GM19467 (cell line): Measurements from ENCODE around the gene SZT2.
"Not testable (repeated sequence)": the region's sequence is repeated elsewhere in the genome, so short reads cannot be mapped to it uniquely, and the experiment has no call there.

ENCODE experiments used
- ATAC-seq: cut with Tn5 transposase; IDR thresholded peaks from one replicate; pipeline ENCODE4 v1.9.1; 2021; ENCODE audit warnings: mild to moderate bottlenecking, moderate library complexity; ENCODE audit not compliant: unreplicated experiment

SZT2 gene

DNA sequence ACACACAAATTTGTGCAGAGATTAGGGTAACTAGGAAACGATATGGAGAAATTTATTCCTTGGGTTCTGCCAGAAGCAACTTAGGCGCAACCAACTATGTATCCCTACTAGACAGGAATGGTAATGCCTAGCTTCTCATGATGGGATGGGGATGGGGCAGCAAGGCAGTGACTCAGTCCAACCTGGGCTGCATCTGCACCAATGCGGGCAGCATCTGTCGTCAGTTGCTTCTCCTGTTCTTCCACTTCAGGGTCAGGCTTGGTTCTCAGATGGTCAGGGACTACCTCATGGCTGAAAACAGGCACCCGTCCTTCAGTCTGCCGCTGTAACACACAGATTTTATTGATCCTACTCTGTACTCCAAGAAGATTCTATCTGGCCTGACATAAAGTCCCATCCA, 3.0 kb upstream of the SZT2 start:
- ATAC-seq: no peak

- ATAC-seq: no peak
Observed at GRCh38 chr1:43387976-43388599, 1.6 kb upstream of the SZT2 start.

DNA sequence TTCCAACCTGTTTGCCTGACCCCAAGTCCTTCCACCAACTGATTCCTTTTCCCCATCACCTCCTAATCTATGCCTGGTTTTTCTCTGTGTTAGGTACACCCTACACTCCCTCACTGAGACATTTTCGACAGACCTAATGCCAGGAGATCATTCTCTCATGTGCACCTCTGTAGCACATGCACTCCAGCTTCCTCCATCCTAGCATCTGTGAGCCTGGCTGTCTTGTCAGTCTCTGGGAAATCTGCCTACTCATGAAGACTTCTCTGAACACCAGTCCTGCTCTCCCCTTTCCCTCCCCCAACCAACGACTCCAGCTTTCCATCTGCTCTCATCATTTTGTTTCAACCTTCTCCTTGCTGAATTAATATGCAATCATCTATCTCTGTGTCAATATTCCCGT, 1.1 kb upstream of the SZT2 start:
- ATAC-seq: no peak

DNA sequence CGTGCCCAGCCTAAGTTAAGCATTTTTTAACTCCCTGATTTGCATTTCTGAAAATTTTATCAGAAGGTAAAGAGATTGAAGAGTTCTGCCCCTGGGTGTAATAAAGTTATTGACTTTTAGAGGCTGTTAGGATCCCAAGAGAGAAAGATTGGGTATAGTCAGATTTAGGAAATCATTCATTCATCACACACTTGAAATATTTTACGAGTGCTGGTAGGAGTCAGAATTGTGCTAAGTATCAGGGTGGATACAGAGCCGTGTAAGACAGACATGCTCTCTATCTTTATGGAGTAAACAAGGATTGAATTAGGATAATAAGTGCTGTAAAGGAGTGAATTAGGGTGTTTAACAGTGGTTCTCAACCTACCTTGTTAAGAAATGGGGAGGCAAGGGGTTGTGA, 3.0 kb downstream of the SZT2 start:
- ATAC-seq: no peak

DNA sequence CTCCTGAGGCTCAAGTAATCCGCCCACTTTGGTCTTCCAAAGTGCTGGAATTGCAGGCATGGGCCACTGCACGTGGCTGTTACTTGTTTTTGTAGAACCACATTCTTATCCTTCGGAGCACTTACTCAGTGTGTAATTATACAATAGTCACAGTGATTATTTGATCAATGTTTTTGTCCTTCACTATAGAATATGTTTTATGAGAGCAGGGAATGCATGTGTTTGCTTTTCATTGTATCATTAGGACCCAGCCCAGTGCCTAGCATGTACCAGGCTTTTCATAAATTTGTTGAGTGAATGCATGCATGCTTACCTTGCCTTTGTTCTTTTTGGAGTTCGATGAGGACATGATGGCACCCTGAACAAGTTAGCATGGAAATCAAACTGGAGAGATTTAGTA, 5.8 kb downstream of the SZT2 start:
- no peak for ATAC-seq

DNA sequence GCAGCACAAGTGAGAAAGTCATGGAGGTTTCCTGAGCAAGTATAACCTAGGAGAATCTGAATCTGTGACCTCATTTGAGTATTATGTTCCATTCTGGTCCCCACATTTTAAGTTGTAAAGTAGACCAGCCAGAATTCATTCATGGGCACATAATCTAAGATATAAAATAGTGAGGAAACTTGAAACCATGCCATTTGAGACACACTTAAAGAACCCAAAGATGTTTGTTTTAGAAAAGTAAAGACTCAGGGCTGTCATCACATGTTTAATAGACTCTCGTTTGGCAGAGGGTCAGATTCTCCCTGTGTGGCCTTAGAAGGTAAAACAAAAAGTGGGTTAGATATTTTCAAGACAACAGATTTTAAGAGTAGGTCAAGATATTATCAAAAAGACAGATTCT, 6.4 kb downstream of the SZT2 start:
- no peak for ATAC-seq

DNA sequence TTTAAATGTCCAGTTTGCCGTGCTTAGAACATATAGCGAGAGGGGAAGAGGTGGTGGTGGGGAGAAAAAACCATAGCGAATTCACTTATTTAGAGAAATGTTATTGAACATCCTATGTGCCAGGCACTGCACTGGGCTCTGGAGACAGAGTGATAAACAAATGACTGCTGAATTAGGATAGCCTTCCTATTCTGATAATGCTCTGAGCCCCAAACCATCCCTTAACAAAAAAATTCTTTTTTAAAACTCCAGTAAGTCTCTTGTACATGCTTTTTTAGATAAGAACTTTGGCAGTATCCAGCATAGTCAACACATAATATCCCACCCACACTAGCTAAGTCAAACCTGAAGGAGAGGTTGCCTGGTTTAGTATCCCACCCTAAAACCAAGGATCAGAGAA, 8.5 kb downstream of the SZT2 start:
- no peak for ATAC-seq

DNA sequence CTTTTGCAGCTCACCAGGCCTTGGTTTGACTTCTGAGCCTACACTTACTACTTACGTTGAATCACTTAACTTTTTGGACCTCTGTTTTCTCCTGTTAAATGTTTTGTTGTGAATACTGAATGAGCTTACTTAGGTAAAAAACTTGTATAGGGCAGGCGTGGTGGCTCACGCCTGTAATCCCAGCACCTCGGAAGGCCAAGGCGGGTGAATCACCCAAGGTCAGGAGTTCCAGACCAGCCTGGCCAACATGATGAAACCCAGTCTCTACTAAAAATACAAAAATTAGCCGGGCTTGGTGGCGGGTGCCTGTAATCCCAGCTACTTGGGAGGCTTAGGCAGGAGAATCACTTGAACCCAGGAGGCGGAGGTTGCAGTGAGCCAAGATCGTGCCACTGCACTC, 10.7 kb downstream of the SZT2 start:
- not testable (repeated sequence) for ATAC-seq

DNA sequence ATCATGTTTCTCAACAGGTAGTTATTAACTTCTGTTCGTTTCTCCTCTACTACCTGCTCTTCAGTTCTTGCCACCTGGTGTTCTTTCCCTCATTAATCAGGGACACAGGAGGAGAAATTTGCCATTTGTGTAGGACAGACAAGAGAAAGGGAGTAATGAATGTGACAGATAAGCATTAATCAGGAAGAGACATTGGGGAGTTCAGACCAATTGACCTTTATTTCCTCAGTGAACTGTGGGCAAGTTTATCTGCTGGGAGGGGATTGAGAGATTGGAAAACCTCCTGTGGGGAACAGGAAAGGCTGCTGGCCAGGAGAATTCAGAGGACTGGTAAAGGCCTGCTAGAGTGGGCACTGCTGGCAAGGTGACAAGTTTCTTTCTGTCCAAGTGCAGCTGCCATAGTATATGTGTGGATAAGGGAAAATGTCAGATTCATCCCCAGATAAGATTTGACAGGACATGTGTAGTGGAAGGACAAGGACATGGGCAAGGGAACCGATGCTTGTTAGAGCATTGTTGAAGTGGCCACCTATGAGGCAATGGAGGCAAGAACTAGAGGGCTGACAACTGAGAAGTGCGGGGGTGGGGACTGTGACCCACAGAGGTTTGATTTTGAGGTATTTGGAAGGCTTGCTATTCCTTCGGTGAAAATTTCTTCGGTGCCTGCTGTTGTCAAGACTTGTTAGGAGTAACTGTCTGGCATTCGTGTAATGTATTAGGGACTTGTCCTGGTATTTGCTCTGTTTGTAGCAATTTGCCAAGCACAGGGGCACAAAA, 12.6 kb downstream of the SZT2 start:
- ATAC-seq: no peak

DNA sequence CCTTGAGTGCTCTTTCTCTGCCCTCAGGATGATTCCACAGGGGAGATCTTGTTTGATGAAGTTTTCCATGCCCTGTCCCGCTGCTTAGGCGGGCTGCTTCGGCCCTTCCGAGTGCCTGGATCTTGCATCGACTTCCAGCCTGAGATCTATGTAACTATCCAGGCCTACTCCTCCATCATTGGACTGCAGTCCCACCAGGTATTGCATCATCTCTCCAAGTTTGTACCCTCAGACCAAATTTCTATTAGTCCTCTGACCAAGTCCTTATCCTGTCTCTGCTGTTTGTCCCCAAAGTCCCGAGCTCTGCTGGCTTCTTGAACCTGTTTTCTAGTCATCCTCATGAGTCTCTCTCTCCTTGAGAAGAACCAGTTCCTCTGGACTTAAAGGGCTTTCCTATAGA, 14.7 kb downstream of the SZT2 start:
- ATAC-seq: no peak

DNA sequence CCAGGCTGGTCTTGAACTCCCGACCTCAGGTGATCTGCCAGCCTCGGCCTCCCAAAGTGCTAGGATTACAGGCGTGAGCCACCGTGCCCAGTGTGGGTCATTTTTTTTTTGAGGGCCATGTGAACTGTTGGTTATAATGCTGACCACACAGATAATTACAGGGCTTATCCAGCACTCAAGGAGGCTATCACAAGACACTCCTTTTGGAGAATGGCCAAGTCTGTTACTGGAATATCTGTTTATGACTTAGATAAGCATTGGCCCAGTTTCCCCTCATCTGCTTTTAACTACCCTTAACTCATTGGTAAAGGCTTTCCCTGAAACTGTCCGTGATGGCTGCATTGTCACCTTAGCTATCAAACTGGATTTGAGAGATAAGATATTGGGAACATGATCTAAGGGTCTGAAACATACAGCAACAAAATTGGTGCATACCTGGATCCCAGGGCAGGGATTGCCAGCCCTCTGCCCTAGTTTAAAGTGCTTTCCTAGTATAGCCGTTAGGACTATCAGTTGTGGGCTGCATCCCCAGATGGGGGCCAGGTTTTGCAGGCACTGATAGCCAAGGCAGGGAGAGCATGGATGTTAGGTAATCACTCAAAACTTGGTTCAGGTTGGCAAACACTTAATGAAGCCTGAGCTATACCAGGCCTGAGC, 15.6 kb downstream of the SZT2 start:
- ATAC-seq: no peak

GRCh38 chr1:43405876-43406234, 16.2 kb downstream of the SZT2 start:
- no peak for ATAC-seq

- ATAC-seq: no peak
Observed at GRCh38 chr1:43410571-43410970, 20.9 kb downstream of the SZT2 start.

GRCh38 chr1:43413426-43413825, 23.7 kb downstream of the SZT2 start:
- not testable (repeated sequence) for ATAC-seq

DNA sequence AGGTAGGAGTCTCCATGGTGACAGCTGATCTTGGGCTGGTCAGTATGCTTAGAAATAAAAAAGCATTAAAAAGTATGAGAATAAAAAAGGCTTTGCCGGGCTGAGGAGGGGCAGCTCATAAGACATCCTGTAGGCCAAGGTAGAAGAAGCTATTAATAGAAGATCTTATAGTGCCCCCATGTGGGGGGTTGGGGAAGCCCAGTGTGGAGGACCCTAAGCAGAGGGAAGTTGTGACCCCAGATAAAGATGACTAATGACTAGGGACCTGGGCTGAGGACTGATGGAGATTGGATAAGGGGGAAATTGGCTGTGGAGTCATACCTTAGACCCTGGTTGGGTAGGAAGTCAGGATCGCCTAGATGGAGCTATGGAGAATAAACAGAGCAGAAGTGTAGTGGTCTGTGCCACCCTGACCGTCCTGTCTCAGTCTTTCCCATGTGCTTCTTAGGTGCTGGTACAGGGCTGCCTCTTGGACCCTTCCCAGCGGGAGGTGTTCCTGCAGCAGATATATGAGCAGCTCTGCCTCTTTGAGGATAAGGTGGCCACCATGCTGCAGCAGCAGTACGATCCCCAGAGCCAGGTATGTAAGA, 25.0 kb downstream of the SZT2 start:
- ATAC-seq: no peak

- ATAC-seq: no peak
Observed at GRCh38 chr1:43415901-43416300, 26.2 kb downstream of the SZT2 start.

DNA sequence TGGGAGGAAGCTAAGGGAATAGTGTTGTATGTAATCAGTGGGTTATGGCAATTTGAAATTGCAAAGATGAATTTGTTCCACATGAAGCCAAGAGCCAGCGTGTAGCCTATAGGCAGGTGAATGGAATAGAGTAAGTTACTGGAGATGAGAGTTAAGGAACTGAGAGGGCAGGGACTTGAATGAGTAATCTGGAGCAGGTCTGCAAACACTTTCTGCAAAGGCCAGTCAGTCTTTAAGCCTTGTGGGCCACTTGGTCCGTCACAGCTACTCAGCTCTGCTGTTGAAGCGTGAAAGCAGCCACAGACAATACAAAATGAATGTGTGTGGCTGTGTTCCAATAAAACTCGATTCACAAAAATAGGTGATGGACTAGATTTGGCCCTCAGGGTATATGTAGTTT, 29.2 kb downstream of the SZT2 start:
- ATAC-seq: no peak

DNA sequence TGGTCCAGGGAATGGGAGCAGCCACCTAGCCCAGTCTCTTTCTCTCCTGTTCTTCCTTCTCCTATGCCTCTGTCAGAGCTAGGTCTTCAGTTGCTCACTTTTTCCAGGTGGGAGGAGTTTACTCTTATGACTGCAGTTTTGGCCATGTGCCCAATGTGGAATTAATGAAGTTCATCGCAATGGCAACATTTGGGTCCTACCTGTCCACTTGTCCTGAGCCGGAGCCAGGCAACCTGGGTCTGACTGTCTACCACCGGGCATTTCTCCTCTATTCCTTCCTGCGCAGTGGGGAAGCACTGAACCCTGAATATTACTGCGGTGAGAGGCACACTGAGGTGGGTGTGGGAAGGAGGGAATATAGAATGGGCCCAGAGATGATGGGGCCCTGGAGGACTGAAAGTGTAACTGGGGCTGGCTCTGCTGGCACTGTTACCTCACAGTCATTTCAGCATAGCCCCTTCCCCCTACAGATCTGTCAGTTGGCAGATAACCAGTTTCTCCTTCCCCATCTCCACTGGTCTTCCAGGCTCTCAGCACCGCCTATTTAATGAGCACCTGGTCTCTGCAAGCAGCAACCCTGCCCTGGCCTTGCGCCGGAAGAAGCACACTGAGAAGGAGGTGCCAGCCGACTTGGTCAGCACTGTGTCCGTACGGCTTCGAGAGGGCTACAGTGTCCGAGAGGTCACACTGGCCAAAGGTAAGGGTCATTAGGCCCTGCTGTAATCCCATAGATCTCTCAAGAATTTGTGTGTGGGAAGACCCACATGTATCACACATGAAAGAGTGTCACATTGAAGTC, 30.1 kb downstream of the SZT2 start:
- ATAC-seq: no peak

DNA sequence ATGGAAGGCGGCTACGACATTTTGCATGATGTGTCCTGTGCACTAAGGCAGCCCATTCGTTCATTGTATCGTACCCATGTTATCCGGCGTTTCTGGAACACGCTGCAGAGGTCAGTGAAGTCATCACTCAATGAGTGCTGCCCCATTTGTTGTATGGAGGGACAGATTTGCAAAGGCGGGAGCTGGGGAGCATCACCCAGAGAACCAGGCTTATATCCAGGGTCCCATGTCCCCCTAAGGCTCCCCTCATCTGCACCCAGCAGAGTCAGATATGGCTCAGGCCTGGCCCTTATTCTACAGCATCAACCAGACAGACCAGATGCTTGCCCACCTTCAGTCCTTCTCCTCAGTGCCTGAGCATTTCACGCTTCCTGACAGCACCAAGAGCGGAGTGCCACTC, 31.2 kb downstream of the SZT2 start:
- no peak for ATAC-seq

DNA sequence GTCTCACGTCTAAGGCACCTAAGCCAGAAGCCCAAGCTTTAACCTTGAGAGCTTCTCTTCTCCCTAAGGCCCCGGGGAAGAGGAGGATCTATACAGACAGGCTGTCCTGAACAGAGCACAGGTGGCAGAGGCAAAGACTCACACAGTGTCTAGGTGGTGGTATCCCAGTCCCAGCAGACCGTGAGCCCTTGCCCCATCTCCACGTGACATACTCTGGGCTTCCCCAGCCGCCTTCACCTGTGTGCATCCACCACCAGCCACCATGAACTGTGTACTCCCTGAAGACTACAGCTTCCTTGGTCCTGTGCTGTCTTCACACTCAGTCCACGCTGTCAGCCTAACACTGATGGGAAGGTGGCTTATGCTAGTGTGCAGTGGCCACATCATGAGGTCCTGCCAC, 31.7 kb downstream of the SZT2 start:
- ATAC-seq: no peak
